Measurements from ENCODE around the gene SLC1A6.
"Not testable (repeated sequence)": the region's sequence is repeated elsewhere in the genome, so short reads cannot be mapped to it uniquely, and the experiment has no call there.

The SLC1A6 gene

DNA sequence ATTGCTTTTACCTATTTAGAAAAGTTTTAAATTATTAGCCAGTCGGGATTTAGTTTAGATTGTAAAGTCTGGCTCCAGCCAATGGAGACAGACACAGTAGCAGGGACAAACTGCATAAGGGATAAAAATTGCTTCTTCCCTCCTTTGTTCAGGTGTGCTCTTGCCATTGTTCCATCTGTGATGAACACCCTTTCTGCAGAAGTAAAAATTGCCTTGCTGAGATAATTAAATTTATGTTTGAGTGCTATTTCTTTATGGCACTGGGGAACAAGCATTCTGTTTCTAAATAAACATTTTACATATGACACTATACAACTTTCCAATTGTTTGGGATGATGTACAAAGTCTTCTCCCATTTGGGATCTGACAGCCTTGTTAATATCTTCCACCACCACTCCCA lies 20.4 kb downstream of the SLC1A6 start:
- DNase-seq (ENCODE audit: low read depth in 2 of 3, low spot score in 1 of 3) = no peak

DNA sequence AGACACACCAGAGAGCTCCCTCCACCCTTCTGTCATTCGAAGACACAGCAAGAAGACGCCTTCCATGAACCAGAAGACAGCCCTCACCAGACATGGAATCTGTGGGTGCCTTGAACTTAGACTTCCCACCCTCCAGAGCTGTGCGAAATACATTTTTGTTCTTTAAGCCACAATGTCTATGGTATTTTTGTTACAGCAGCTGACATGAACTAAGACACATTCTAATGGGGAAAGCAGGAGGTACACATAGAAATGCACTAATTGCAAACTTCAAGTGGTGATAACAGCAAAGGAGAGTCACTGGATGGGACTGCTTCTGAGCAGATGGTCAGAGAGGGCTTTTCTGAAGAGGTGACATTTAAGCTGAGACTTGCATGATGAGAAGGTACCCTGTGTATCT lies 22.2 kb downstream of the SLC1A6 start:
- DNase-seq (ENCODE audit: low read depth in 2 of 3, low spot score in 1 of 3) = no peak

DNA sequence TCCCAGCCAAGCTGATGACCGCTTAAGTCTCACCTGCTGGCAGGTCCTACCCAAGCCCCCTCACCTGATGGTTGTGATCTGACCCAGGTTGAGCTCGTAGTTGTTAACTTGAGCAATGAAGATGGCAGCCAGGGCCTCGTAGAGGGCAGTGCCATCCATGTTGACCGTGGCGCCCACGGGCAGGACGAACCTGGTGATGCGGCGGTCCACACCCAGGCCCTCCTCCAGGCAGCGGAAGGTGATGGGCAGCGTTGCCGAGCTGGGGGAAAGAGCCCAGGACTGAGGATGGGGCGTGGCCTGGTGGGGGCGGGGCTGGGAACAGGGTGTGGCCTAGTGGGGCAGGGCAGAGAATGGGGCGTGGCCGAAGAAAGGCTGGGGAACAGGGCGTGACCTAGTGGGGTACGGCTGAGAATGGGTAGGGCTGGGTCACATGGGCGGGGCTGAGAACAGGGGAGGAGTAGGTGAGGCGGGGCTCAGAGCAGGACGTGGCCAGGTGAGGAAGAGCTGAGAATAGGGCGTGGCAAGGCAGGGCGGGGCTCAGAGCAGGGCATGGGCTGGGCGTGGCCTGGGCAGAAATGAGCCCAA lies 25.5 kb downstream of the SLC1A6 start:
- peak in 1 of 3 donors; percentile 0 for DNase-seq (ENCODE audit: low read depth in 2 of 3, low spot score in 1 of 3)

DNA sequence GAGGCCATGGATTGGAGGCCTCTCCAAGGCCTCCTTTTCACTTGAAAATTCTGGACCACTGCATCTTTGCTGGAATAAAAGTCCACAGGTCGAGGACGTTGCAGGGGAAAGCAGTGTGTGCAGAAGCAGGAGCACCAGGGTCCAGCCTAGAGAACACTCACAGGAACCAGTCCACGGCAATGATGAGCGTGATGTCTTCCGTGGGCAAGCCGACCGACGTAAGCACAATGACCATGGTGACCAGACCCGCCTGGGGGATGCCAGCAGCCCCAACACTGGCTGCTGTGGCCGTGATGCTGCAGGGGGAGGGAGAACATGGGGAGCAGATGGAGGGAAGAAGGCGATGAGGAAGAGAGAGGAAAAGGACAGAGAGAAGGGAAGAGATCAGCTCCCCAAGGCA lies 26.9 kb downstream of the SLC1A6 start:
- DNase-seq (ENCODE audit: low read depth in 2 of 3, low spot score in 1 of 3) = no peak

DNA sequence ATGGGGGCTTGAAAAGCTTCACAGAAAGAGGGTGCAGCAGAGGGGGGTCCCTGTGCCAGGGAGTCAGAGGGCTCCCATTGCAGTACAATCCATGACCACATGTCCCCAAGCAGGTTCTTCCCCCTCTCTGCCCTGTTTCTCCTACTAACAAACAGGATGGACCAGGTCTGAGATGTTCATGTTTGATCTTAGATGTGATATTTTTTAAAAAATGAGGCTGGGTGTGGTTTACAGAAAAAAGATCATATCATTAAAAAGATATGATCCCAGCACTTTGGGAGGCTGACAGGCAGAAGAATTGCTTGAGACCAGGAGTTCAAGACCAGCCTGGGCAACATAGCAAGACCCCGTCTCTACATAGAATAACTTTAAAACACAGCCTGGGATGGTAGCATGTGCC lies 29.2 kb downstream of the SLC1A6 start:
- DNase-seq (ENCODE audit: low read depth in 2 of 3, low spot score in 1 of 3) = no peak

DNA sequence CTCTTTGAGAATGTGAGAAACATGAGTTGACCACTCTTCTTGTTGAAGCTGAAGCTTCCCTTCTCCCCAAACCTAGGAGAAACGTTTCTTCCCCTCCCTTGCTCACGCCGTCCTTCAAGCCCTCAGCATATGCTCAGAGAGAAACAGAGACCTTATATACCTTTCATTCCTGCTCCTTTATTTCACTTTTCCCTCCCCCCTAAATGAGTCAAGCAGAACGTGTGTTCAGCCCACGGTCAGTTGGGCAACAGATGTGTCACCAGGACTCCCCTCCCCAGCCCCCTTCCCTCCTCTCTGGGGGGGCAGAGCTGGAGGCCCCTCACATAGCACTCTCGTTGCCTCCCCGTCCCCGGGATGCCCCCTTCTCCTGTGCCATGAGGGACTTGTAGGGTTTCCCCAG lies 29.8 kb downstream of the SLC1A6 start:
- no peak for DNase-seq (ENCODE audit: low read depth in 2 of 3, low spot score in 1 of 3)

DNA sequence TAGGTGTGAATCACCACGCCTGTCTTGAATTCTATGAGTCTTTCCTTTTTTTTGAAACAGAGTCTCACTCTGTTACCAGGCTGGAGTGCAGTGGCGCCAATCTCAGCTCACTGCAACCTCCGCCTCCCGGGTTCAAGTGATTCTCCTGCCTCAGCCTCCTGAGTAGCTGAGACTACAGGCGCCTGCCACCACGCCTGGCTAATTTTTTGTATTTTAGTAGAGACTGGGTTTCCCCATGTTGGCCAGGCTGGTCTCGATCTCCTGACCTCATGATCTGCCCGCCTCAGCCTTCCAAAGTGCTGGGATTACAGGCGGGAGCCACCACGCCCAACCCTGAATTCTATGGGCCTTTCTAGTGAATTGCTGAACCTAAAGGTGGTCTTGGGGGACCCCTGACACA lies 30.3 kb downstream of the SLC1A6 start:
- DNase-seq (ENCODE audit: low read depth in 2 of 3, low spot score in 1 of 3) = not testable (repeated sequence)

DNA sequence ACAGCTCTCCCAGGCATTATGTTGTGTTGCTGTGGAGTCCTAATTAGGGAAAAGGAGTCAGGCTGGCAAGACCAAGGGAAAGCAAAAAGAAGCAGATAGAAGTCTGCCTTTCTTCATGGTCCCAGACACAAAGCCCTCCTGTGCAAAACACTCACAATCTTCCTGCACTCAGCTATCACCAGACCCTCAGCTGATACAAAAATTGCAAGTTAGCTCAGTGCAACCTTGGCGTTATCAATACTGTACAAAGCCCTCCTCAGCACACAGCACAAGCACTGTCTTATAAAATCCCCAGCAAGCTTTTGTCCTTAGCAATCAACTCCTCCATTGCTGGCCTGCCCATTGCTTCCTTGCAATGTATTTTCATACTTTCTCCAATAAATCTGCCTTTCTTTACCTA lies 35.2 kb downstream of the SLC1A6 start:
- no peak for DNase-seq (ENCODE audit: low read depth in 2 of 3, low spot score in 1 of 3)

DNA sequence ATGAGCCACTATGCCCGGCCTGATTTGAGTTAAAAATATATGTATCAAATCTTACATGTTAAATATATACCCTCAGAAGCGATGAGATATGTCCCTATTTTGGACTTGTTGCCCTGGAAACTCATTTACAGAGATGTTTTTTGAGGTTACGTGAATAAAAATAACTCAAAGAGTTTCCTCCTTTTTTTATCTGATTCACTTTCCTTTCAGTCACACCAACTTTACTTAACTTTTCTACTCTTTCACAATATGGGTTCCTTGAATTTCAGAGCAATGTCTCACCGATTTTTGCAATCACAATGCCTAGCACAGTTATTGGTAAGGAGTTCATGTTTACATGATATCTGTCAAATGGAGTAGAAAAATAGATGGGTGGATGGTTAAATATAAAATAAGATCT lies 36.1 kb downstream of the SLC1A6 start:
- DNase-seq (ENCODE audit: low read depth in 2 of 3, low spot score in 1 of 3) = no peak

DNA sequence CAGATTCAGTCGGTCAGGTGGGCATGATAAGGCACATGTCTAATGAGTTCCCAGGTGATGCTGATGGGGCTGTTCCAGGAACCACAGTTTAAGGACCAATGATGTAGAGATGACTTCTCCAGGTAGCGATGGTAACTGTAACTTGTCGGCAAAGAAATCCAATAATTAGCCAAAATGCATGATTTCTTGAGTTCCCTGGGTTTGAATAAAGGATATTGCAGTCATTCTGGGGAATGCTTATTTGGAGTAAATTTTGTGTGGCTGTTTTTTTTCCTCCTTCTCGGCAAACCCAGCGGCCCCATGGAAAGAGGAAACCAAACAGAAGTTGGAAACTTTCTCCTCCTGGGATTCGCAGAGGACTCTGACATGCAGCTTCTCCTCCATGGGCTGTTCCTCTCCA lies 38.5 kb downstream of the SLC1A6 start, which contains the start of gene OR7C2:
OR7C2 (plus strand) TSS at position 301 of the 400 bp plus-strand sequence; CDS start at position 301, 0 bp downstream.
- no peak for DNase-seq (ENCODE audit: low read depth in 2 of 3, low spot score in 1 of 3)

DNA sequence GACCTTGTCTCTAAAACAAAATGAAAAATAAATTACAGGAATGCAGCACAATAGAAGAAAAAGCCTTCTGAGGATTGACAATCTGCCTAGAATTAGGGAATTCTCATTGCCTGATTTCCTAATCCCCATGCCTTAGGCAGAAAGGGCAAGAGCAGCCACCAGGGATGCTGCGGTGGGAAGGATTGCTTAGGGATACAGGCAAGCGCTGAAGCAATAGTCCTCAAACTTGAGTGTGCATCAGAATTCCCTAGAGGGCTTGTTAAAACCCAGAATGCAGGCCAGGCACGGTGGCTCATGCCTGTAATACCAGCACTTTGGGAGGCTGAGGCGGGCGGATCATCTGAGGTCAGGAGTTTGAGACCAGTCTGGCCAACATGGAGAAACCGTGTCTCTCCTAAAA lies 39.4 kb downstream of the SLC1A6 start:
- no peak for DNase-seq (ENCODE audit: low read depth in 2 of 3, low spot score in 1 of 3)

DNA sequence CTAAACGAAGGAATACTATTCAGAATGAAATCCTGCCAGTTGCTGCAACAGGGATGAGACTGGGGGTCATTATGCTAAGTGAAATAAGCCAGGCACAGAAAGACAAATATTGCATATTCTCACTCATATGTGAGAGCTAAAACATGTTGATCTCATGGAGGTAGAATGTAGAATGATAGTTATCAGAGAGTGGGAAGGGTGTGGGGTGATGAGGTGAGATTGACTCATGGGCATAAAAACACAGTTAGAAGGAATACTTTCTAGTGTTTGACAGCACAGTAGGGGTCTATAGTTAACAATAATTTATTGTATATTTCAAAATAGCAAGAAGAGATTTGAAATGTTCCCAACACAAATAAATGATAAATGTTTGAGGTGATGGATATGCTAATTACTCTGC lies 46.2 kb downstream of the SLC1A6 start:
- no peak for DNase-seq (ENCODE audit: low read depth in 2 of 3, low spot score in 1 of 3)

DNA sequence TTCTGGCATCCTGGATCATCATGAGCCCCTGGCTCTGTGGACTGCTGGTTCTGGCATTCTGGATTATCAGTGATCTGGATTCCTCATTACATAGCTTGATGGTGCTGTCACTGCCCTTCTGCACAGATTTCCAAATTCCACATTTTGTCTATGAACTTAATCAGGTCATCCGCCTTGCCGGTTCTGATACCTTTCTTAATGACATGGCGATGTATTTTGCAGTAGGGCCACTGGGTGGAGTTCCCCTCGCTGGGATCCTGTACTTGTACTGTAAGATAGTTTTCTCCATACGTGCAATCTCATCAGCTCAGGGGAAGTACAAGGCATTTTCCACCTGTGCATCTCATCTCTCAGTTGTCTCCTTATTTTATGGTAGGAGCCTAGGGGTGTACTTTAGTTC lies 62.8 kb downstream of the SLC1A6 start:
- no peak for DNase-seq (ENCODE audit: low read depth in 2 of 3, low spot score in 1 of 3)

DNA sequence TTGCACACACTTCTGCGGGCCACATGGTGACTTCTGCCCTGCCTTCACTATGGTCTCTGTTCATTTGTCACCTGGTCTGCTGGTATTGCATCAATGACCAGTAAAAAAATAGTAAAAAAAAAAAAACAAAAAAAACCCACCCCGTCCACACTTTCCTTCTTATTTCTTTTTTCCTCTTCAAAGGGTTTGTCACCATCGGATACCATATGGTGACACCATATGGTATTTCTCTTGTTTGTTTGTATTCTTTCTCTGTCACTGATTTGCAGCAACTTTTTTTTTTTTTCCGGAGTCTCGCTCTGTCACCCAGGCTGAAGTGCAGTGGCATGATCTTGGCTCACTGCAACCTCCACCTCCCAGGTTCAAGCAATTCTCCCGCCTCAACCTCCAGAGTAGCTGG lies 64.5 kb downstream of the SLC1A6 start:
- DNase-seq (ENCODE audit: low read depth in 2 of 3, low spot score in 1 of 3) = no peak

DNA sequence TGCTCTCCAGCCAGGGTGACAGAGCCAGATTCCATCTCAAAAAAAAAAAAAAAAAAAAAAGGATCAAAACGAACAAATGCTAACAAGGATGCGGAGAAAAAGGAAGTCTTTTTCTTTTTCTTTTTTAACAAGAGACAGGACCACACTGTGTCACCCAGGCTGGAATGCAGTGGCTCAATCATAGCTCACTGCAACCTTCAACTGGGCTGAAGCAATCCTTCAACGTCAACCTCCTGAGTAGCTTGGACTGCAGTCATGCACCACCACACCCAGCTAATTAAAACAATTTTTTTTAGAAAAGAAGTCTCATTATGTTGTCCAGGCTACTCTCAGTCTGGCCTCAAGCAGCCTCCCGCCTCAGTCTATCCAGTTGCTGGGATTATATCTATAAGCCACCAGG lies 73.0 kb downstream of the SLC1A6 start:
- DNase-seq (ENCODE audit: low read depth in 2 of 3, low spot score in 1 of 3) = no peak

DNA sequence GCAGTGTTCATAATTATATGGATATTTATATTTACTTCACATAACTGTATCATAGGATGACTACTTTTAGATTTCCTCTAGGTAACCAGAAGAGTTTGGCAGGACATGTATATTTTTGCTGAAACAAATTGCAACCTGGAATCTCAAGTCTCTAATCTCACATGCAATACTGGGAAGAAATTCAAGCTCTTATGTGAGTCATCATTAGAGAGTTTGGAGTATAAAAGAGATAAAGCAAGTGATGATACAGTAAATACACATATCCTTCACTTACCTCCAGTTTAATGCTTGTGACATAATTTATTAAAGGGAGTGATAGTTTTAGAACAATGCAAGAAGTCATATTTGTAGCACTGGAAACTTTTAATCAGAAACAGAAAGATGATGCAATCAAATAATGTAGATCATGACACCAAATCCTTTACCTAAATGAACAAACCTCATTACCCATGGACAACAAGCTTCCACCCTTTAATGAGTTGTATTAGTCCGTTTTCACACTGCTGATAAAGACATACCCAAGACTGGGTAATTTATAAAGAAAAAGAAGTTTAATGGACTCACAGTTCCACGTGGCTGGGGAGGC lies 77.9 kb downstream of the SLC1A6 start:
- DNase-seq (ENCODE audit: low read depth in 2 of 3, low spot score in 1 of 3) = no peak
